Frontal cortex (tissue), 4 donors: ENCODE measurements around the gene IRF6. TPM values are rescaled to one million over a fixed set of nuclear protein-coding genes. Genes with fewer than 3 reads are reported as not detected.
"Not testable (repeated sequence)": the region's sequence is repeated elsewhere in the genome, so short reads cannot be mapped to it uniquely, and the experiment has no call there.

Experiments
- DNase-seq, 2 donors: peaks; one replicate each; pipeline ENCODE4 v3.0.0; 2012; ENCODE audit warnings: low spot score in 2 of 2
- FAIRE-seq: peaks from 2 replicates; lab custom pipeline; 2012; peaks lifted over from hg19 to GRCh38; lab: Jason Lieb, UNC
- total RNA-seq: library from RNA; depleted of rRNA; stranded (reverse); fragments of >200 nt; gene quantifications from one replicate; pipeline ENCODE4 v1.2.3, GENCODE V29; 2014
- donor health status: control.
- donor health status: control.
- donor health status: control.

IRF6 gene
- total RNA-seq, 1 donor from 2014 or later: 0.41 TPM

- no peak for FAIRE-seq
Observed at GRCh38 chr1:209797978-209798639, 7.8 kb downstream of the IRF6 start.

GRCh38 chr1:209793711-209794110 is 12.2 kb downstream of the IRF6 start:
- not testable (repeated sequence) for FAIRE-seq, DNase-seq

More at GRCh38 chr1:209797978-209798639, 7.8 kb downstream of the IRF6 start:
- no peak for DNase-seq

- FAIRE-seq (no peak), DNase-seq (no peak)
Observed at GRCh38 chr1:209791920-209792319, 14.0 kb downstream of the IRF6 start.

GRCh38 chr1:209790286-209791193 is 15.4 kb downstream of the IRF6 start:
- no peak for DNase-seq
- no peak for FAIRE-seq

- DNase-seq: no peak
- FAIRE-seq: no peak
Observed at GRCh38 chr1:209789245-209789644, 16.7 kb downstream of the IRF6 start.

GRCh38 chr1:209787551-209787950 is 18.4 kb downstream of the IRF6 start:
- no peak for FAIRE-seq
- no peak for DNase-seq

- no peak for FAIRE-seq
- DNase-seq: no peak
Observed at GRCh38 chr1:209786146-209786545, 19.8 kb downstream of the IRF6 start.

- no peak for DNase-seq
- no peak for FAIRE-seq
Observed at GRCh38 chr1:209785592-209785991, 20.4 kb downstream of the IRF6 start.

- FAIRE-seq (no peak), DNase-seq (peak; percentile 82 to 95)
Observed at GRCh38 chr1:209784265-209785169, 21.4 kb downstream of the IRF6 start, which contains the start of gene C1orf74. Gene C1orf74 (minus strand): TSS chr1:209784559. CDS start chr1:209783634, 925 bp downstream.

GRCh38 chr1:209783386-209783785 is 22.6 kb downstream of the IRF6 start:
- DNase-seq (no peak), FAIRE-seq (no peak)

GRCh38 chr1:209780268-209780667 is 25.7 kb downstream of the IRF6 start:
- DNase-seq (no peak), FAIRE-seq (no peak)

GRCh38 chr1:209778102-209778501 is 27.8 kb downstream of the IRF6 start:
- DNase-seq (no peak), FAIRE-seq (no peak)

GRCh38 chr1:209777587-209777986 is 28.4 kb downstream of the IRF6 start:
- FAIRE-seq (no peak), DNase-seq (no peak)

- no peak for DNase-seq
- no peak for FAIRE-seq
Observed at GRCh38 chr1:209775678-209776077, 30.3 kb downstream of the IRF6 start.

- DNase-seq (no peak), FAIRE-seq (no peak)
Observed at GRCh38 chr1:209774592-209774991, 31.4 kb downstream of the IRF6 start.

- no peak for DNase-seq
- no peak for FAIRE-seq
Observed at GRCh38 chr1:209772126-209772525, 33.8 kb downstream of the IRF6 start.

- FAIRE-seq (no peak), DNase-seq (no peak)
Observed at GRCh38 chr1:209770636-209771415, 35.1 kb downstream of the IRF6 start.

- DNase-seq: no peak
- no peak for FAIRE-seq
Observed at GRCh38 chr1:209769971-209770370, 36.0 kb downstream of the IRF6 start.
